Upper lobe of left lung (tissue), 4 donors: ENCODE measurements around the gene CCDC90B.

ENCODE experiments used
- POLR2A ChIP-seq, 4 donors: fragments of 450-650 bp; IDR thresholded peaks; one replicate each; pipeline ENCODE4 v1.5.1; 2016 to 2017; ENCODE audit warnings: antibody characterized with exemption in 4 of 4, mild to moderate bottlenecking in 2 of 4
- POLR2AphosphoS5 ChIP-seq, 2 donors: sonication (generic); formaldehyde crosslinking; IDR thresholded peaks; one replicate each; pipeline ENCODE4 v1.5.1; 2017; ENCODE audit warnings: antibody characterized with exemption in 2 of 2
- TF ChIP-seq, protein P1 (sequence below), 6 experiments: fragments of 450-650 bp in 4 of 6; fragments of 200-600 bp in 2 of 6; sonication (generic) in 2 of 6; IDR thresholded peaks; one replicate each; pipeline ENCODE4 v1.5.1; 2016 to 2019; ENCODE audit warnings: antibody characterized with exemption in 6 of 6

DNA sequence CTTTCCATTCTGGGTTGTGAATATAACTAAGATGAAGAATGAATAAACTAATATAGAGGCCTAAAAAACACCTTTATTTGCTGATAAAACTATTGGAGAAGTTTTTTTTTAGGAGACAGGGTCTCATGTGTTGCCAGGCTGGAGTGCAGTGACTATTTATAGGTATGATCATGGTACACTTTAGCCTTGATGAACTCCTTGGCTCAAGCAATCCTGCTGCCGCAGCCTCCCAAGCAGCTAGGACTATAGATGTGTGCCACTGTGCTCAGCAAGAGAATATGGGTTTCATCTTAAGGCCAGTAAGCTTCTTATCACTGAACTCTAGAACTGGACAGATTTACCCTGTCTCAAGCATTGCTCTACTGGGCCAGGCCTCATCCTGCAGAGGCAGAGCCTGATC is 26.6 kb downstream of the CCDC90B start:
- TF ChIP-seq, protein P1, sequence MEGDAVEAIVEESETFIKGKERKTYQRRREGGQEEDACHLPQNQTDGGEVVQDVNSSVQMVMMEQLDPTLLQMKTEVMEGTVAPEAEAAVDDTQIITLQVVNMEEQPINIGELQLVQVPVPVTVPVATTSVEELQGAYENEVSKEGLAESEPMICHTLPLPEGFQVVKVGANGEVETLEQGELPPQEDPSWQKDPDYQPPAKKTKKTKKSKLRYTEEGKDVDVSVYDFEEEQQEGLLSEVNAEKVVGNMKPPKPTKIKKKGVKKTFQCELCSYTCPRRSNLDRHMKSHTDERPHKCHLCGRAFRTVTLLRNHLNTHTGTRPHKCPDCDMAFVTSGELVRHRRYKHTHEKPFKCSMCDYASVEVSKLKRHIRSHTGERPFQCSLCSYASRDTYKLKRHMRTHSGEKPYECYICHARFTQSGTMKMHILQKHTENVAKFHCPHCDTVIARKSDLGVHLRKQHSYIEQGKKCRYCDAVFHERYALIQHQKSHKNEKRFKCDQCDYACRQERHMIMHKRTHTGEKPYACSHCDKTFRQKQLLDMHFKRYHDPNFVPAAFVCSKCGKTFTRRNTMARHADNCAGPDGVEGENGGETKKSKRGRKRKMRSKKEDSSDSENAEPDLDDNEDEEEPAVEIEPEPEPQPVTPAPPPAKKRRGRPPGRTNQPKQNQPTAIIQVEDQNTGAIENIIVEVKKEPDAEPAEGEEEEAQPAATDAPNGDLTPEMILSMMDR (IDR thresholded peaks at IDR 0.05): no peak
- TF ChIP-seq POLR2AphosphoS5 (IDR thresholded peaks at IDR 0.05) (no peak), POLR2A (IDR thresholded peaks at IDR 0.05) (no peak)
